ENCODE results near the gene SORCS3. TPM values are rescaled to one million over a fixed set of nuclear protein-coding genes. Genes with fewer than 3 reads are reported as not detected.

The SORCS3 gene
- total and polyA plus RNA-seq, 2 of the 4 experiments (the other 2 are of a cell fraction), result not detected

- no peaks in the 10 kb centered on the region for H3K4me1 ChIP-seq (ENCODE audit: control insufficient read depth, insufficient read depth, low read length)
- no peak overlapping the region for H3K4me3 ChIP-seq (ENCODE audit: insufficient read depth, low read depth, low read length)
- no peak overlapping the region for H4K5ac ChIP-seq (ENCODE audit: low read depth, low read length)
- WGBS, 2 experiments (ENCODE audit: extremely low coverage in 2 of 2, insufficient read length in 1 of 2), result no CpG with 5 or more reads among the region's 1 CpG
- no peak overlapping the region for H3K14ac ChIP-seq (replicated peaks; ENCODE audit: low read depth, low read length)
- peaks cover 7% of the 10 kb centered on the region; the same call in 1 of the 2 replicates for H3K9me3 ChIP-seq (ENCODE audit: control insufficient read depth, insufficient read depth, low read length)
- H3K36me3 ChIP-seq (ENCODE audit: control insufficient read depth, insufficient read depth, low read length), result no peaks in the 10 kb centered on the region
- H2BK20ac ChIP-seq (ENCODE audit: low read depth, low read length), result no peak overlapping the region
- ChIA-PET CTCF (no interaction called here), POLR2A (ENCODE audit: unreplicated experiment) (no interaction called here)
- no peak overlapping the region for H3K56ac ChIP-seq (ENCODE audit: extremely low read depth, insufficient read depth, low read length)
- no peak for ATAC-seq (ENCODE audit: low read depth)
- TF ChIP-seq MAZ (IDR thresholded peaks at IDR 0.05; ENCODE audit: borderline replicate concordance, low read depth, low read length), result no peak
- no peak for TF ChIP-seq ELK1 (IDR thresholded peaks at IDR 0.05; ENCODE audit: borderline replicate concordance, low read depth, low read length)
- TF ChIP-seq MAFK (IDR thresholded peaks at IDR 0.05; ENCODE audit: low read depth, low read length), result no peak
- no peak for TF ChIP-seq SMC3 (IDR thresholded peaks at IDR 0.05; ENCODE audit: low read depth, low read length)
- TF ChIP-seq NFE2L2 (IDR thresholded peaks at IDR 0.05; ENCODE audit: low read depth, low read length), result no peak
- TF ChIP-seq MXI1 (IDR thresholded peaks at IDR 0.05; ENCODE audit: borderline replicate concordance, low read depth, low read length), result no peak
- no peak for TF ChIP-seq CEBPB (IDR thresholded peaks at IDR 0.05; ENCODE audit: low read depth, low read length)
- TF ChIP-seq CHD1 (IDR thresholded peaks at IDR 0.05; ENCODE audit: low read depth, low read length), result no peak
- no peak for TF ChIP-seq POLR2A (IDR thresholded peaks at IDR 0.05; ENCODE audit: low read depth, low read length)
- TF ChIP-seq RFX5 (IDR thresholded peaks at IDR 0.05; ENCODE audit: low read depth, low read length), result no peak
- no peak for TF ChIP-seq RAD21 (IDR thresholded peaks at IDR 0.05; ENCODE audit: low read length)
- TF ChIP-seq FOS (IDR thresholded peaks at IDR 0.05; ENCODE audit: low read depth, low read length), result no peak
- no peak for TF ChIP-seq BHLHE40 (IDR thresholded peaks at IDR 0.05; ENCODE audit: low read depth, low read length)
- TF ChIP-seq RCOR1 (IDR thresholded peaks at IDR 0.05; ENCODE audit: insufficient replicate concordance, low read length), result no peak
- no peak for TF ChIP-seq USF2 (IDR thresholded peaks at IDR 0.05; ENCODE audit: low read depth, low read length)
- no peak for TF ChIP-seq CTCF (conservative IDR thresholded peaks at IDR 0.05; ENCODE audit: low read depth, low read length)
- DNase-seq, result no peak
- no peak overlapping the region for H3K4me2 ChIP-seq (ENCODE audit: low read depth, low read length)
- H3K18ac ChIP-seq (ENCODE audit: low read depth, low read length), result no peak overlapping the region
- no peak overlapping the region for H2AFZ ChIP-seq (replicated peaks; ENCODE audit: low read length, poor library complexity)
- no peaks in the 10 kb centered on the region for H3K27me3 ChIP-seq (ENCODE audit: control insufficient read depth, insufficient read depth, low read length)
- H4K91ac ChIP-seq (ENCODE audit: insufficient read depth, low read depth, low read length), result no peak overlapping the region
- in situ Hi-C loops (cut with MboI; ENCODE audit: low sequenced_read_pairs), result no loop called here
- H3K4ac ChIP-seq (ENCODE audit: low read depth, low read length), result no peak overlapping the region
- intact Hi-C loops (cut with micrococcal nuclease), result no loop called here
- dilution Hi-C loops (cut with HindIII; ENCODE audit: low sequenced_read_pairs, unreplicated experiment), result no loop called here
- no peak overlapping the region for H3K23ac ChIP-seq (ENCODE audit: low read depth, low read length)
- H2AK5ac ChIP-seq (ENCODE audit: low read depth, low read length), result no peak overlapping the region
- H2BK120ac ChIP-seq (ENCODE audit: low read depth, low read length), result no peak overlapping the region
- no TSS peak for BruUV-seq (replicated peaks)
- H4K8ac ChIP-seq (ENCODE audit: low read depth in 2 of 2, low read length in 2 of 2), result no peak overlapping the region
- H2BK5ac ChIP-seq (ENCODE audit: low read depth, low read length, poor library complexity, severe bottlenecking), result no peak overlapping the region
- no peaks in the 10 kb centered on the region for H3K9me1 ChIP-seq (ENCODE audit: insufficient read depth, low read length)
- no peaks in the 10 kb centered on the region for H3K79me1 ChIP-seq (ENCODE audit: low read depth in 1 of 2, low read length in 2 of 2)
- no peak overlapping the region for H2BK15ac ChIP-seq (ENCODE audit: low read depth, low read length)
- H3K9ac ChIP-seq (ENCODE audit: low read depth, low read length), result no peak overlapping the region
- H3K27ac ChIP-seq (ENCODE audit: insufficient read depth, low read length), result no peak overlapping the region
- no peak overlapping the region for H2AK9ac ChIP-seq (replicated peaks; ENCODE audit: low read depth, low read length, poor library complexity)
- no peaks in the 10 kb centered on the region for H4K20me1 ChIP-seq (ENCODE audit: insufficient read depth, low read length)
These were observed 163.8 kb downstream of the SORCS3 start for GRCh38 chr10:104804880-104805279.

All from IMR-90 (cell line).